ENCODE measurements around the gene UNC5B. TPM values are rescaled to one million over a fixed set of nuclear protein-coding genes. Genes with fewer than 3 reads are reported as not detected.

Gene UNC5B
- polyA plus RNA-seq, 1 donor (not counting 4 experiments of a cell fraction or from before 2014, with no cell fraction given) = 1.1 TPM

- H3K79me2 ChIP-seq (ENCODE audit: control insufficient read depth, insufficient read depth, low read length) = no peaks in the 10 kb centered on the region
- H3K27me3 ChIP-seq (ENCODE audit: control insufficient read depth, extremely low read depth, insufficient read depth, low read length) = no peaks in the 10 kb centered on the region
- no peak overlapping the region for H3K27ac ChIP-seq (ENCODE audit: control insufficient read depth, insufficient read depth, low read length)
- H3K4me1 ChIP-seq (ENCODE audit: control insufficient read depth, extremely low read depth, insufficient read depth, low read length) = peaks cover 31% of the 10 kb centered on the region
- H3K9me3 ChIP-seq (ENCODE audit: control insufficient read depth, low read depth, low read length) = no peaks in the 10 kb centered on the region
- no peaks in the 10 kb centered on the region for H4K20me1 ChIP-seq (ENCODE audit: control insufficient read depth, extremely low read depth, insufficient read depth, low read length)
- H3K9ac ChIP-seq (ENCODE audit: control insufficient read depth, extremely low read depth, insufficient read depth, low read length) = no peak overlapping the region
- H3K4me2 ChIP-seq (ENCODE audit: control insufficient read depth, extremely low read depth, insufficient read depth, low read depth, low read length) = no peak overlapping the region
- H2AFZ ChIP-seq (ENCODE audit: control insufficient read depth, low read length) = no peak overlapping the region
- dilution Hi-C loops (cut with MboI; ENCODE audit: extremely low pct_ligation_motif_present, low sequenced_read_pairs) = no loop called here
- DNase-seq (ENCODE audit: low read depth, low spot score) (no peak), FAIRE-seq (no peak)
- TF ChIP-seq CTCF (optimal IDR thresholded peaks at IDR 0.05 in 1 of 3, IDR thresholded peaks at IDR 0.05 in 1 of 3, conservative IDR thresholded peaks at IDR 0.05 in 1 of 3; ENCODE audit: extremely low read depth in 1 of 3, insufficient read depth in 2 of 3, low read length in 3 of 3) (no peak), EZH2 (IDR thresholded peaks at IDR 0.05; ENCODE audit: low read length) (no peak)
- no peaks in the 10 kb centered on the region for H3K9me1 ChIP-seq (ENCODE audit: control insufficient read depth, extremely low read depth, insufficient read depth, low read length)
- H3K4me3 ChIP-seq (ENCODE audit: control insufficient read depth in 2 of 3, extremely low read depth in 1 of 3, insufficient read depth in 2 of 3, low read depth in 1 of 3, low read length in 3 of 3) = no peak overlapping the region
- H3K36me3 ChIP-seq (ENCODE audit: control insufficient read depth in 2 of 2, extremely low read depth in 1 of 2, insufficient read depth in 2 of 2, low read length in 2 of 2) = no peaks in the 10 kb centered on the region
Observed at GRCh38 chr10:71250405-71250804, 38.0 kb downstream of the UNC5B start.

DNA sequence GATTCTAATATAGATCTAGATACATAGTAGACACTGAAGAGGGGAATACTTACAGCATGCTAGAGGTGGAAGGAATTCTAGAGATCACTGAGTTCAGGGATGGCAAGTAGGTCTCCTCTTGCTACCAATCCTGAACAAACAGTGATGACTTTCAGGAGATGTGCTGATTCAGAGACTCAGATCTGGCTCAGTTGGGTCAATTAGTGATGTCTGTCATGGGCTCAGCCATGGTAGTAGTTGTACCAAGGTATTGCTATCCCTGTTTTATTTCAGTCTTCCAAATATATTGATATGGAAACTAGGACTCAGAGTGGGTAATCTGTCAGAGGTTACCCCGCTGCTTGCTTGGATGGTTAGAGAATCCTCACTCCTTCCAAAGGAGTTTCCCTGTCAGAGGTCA is 38.5 kb downstream of the UNC5B start:
- Histone ChIP-seq H3K4me1 (ENCODE audit: control insufficient read depth, extremely low read depth, insufficient read depth, low read length) (peaks cover 31% of the 10 kb centered on the region), H3K9me1 (ENCODE audit: control insufficient read depth, extremely low read depth, insufficient read depth, low read length) (no peaks in the 10 kb centered on the region), H3K27ac (ENCODE audit: control insufficient read depth, insufficient read depth, low read length) (no peak overlapping the region), H3K36me3 (ENCODE audit: control insufficient read depth in 2 of 2, extremely low read depth in 1 of 2, insufficient read depth in 2 of 2, low read length in 2 of 2) (no peaks in the 10 kb centered on the region), H2AFZ (ENCODE audit: control insufficient read depth, low read length) (no peak overlapping the region), H3K79me2 (ENCODE audit: control insufficient read depth, insufficient read depth, low read length) (no peaks in the 10 kb centered on the region), H4K20me1 (ENCODE audit: control insufficient read depth, extremely low read depth, insufficient read depth, low read length) (no peaks in the 10 kb centered on the region), H3K4me2 (ENCODE audit: control insufficient read depth, extremely low read depth, insufficient read depth, low read depth, low read length) (no peak overlapping the region), H3K9ac (ENCODE audit: control insufficient read depth, extremely low read depth, insufficient read depth, low read length) (no peak overlapping the region), H3K9me3 (ENCODE audit: control insufficient read depth, low read depth, low read length) (no peaks in the 10 kb centered on the region), H3K27me3 (ENCODE audit: control insufficient read depth, extremely low read depth, insufficient read depth, low read length) (no peaks in the 10 kb centered on the region), H3K4me3 (ENCODE audit: control insufficient read depth in 2 of 3, extremely low read depth in 1 of 3, insufficient read depth in 2 of 3, low read depth in 1 of 3, low read length in 3 of 3) (no peak overlapping the region)
- dilution Hi-C loops (cut with MboI; ENCODE audit: extremely low pct_ligation_motif_present, low sequenced_read_pairs) = no loop called here
- FAIRE-seq (no peak), DNase-seq (ENCODE audit: low read depth, low spot score) (no peak)
- no peak for TF ChIP-seq CTCF (optimal IDR thresholded peaks at IDR 0.05 in 1 of 3, IDR thresholded peaks at IDR 0.05 in 1 of 3, conservative IDR thresholded peaks at IDR 0.05 in 1 of 3; ENCODE audit: extremely low read depth in 1 of 3, insufficient read depth in 2 of 3, low read length in 3 of 3)
- no peak for TF ChIP-seq EZH2 (IDR thresholded peaks at IDR 0.05; ENCODE audit: low read length)
